BLaER1 treated with 17β-estradiol and CSF1 and Interleukin-3, amounts not matched to agents 10 nM and 100 nM (cell line): ENCODE results near the gene MEDAG.

Experiments used
- H3K27ac ChIP-seq, 11 experiments: shearing (Covaris generic); formaldehyde crosslinking; 2 replicates each; pipeline ENCODE4 v1.8.1; 2022
- H3K27me3 ChIP-seq, 11 experiments: shearing (Covaris generic); formaldehyde crosslinking; 2 replicates each; pipeline ENCODE4 v1.8.1; 2022
- H3K36me3 ChIP-seq, 11 experiments: shearing (Covaris generic); formaldehyde crosslinking; 2 replicates each; pipeline ENCODE4 v1.8.1; 2022
- H3K4me1 ChIP-seq, 10 experiments: shearing (Covaris generic); formaldehyde crosslinking; 2 replicates each; pipeline ENCODE4 v1.8.1; 2022
- H3K4me2 ChIP-seq, 11 experiments: shearing (Covaris generic); formaldehyde crosslinking; 2 replicates each; pipeline ENCODE4 v1.8.1; 2022
- H3K4me3 ChIP-seq, 10 experiments: shearing (Covaris generic); formaldehyde crosslinking; 2 replicates each; pipeline ENCODE4 v1.8.1; 2022
- H3K9ac ChIP-seq, 11 experiments: shearing (Covaris generic); formaldehyde crosslinking; 2 replicates each; pipeline ENCODE4 v1.8.1; 2022
- H3K9me3 ChIP-seq, 11 experiments: shearing (Covaris generic); formaldehyde crosslinking; replicated peaks in 1 of 11; 2 replicates each; pipeline ENCODE4 v1.8.1; 2022
- H4K20me1 ChIP-seq, 11 experiments: shearing (Covaris generic); formaldehyde crosslinking; 2 replicates each; pipeline ENCODE4 v1.8.1; 2022
- Cebpa-rat ChIP-seq, 11 experiments: shearing (Covaris generic); IDR thresholded peaks; 2 replicates each; pipeline ENCODE4 v1.8.1; 2022

Gene MEDAG

GRCh38 chr13:30905932-30906383, at the start of gene MEDAG:
MEDAG (plus strand) TSS chr13:30906271; CDS start chr13:30906516, 245 bp downstream.
- H3K4me2 ChIP-seq = peak within 1 kb of the TSS in 3 of 11 experiments; percentile 31 to 60 (median 32); a peak in 2 of 22 replicates
- no peak within 1 kb of the TSS for H3K9ac ChIP-seq
- H3K36me3 ChIP-seq = no peaks in the 10 kb centered on the region; a peak in 1 of 22 replicates
- no peak within 1 kb of the TSS for H3K4me3 ChIP-seq
- H3K27me3 ChIP-seq = no peaks in the 10 kb centered on the region
- H3K4me1 ChIP-seq = peaks cover 8 to 24% (median 20%) of the 10 kb centered on the region in 10 experiments
- H3K9me3 ChIP-seq = peaks cover 12 to 27% (median 16%) of the 10 kb centered on the region in 11 experiments
- H4K20me1 ChIP-seq = no peaks in the 10 kb centered on the region
- TF ChIP-seq Cebpa-rat (IDR thresholded peaks at IDR 0.05) = no peak
- no peak within 1 kb of the TSS for H3K27ac ChIP-seq

GRCh38 chr13:30857018-30857417, 49.1 kb upstream of the MEDAG start:
- no peak for TF ChIP-seq Cebpa-rat (IDR thresholded peaks at IDR 0.05)
- Histone ChIP-seq H3K9me3 (peaks cover 0 to 9% (median 0%) of the 10 kb centered on the region in 11 experiments; a peak in 7 of 22 replicates), H3K27me3 (peaks cover 0 to 10% (median 0%) of the 10 kb centered on the region in 11 experiments; a peak in 1 of 22 replicates), H3K36me3 (no peaks in the 10 kb centered on the region; a peak in 1 of 22 replicates), H3K4me2 (no peak overlapping the region), H3K4me3 (no peak overlapping the region), H3K4me1 (no peaks in the 10 kb centered on the region), H3K27ac (no peak overlapping the region), H3K9ac (no peak overlapping the region), H4K20me1 (no peaks in the 10 kb centered on the region)

DNA sequence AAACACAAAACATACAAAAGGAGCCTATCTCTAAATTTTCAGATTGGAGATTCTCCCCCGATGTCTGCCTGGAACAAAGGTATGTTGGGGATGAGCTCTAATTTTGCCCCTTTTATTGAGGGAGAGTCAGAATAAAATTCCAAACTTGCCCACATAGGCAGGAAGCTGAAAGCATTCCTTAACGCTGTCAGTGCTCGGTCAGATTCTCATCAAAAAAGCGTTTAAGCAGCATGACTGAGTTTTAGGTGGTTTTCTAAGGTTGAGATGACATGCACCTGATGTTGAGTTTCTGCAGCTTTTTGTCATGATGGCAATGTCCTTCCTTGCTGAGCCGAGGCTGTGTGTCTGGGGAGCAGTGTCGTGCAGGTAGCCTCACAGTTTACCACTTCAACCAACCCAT, 48.4 kb upstream of the MEDAG start:
- no peak overlapping the region for H3K4me3 ChIP-seq
- H3K27me3 ChIP-seq = peaks cover 0 to 10% (median 0%) of the 10 kb centered on the region in 11 experiments; a peak in 1 of 22 replicates
- no peaks in the 10 kb centered on the region for H4K20me1 ChIP-seq
- no peak overlapping the region for H3K27ac ChIP-seq
- TF ChIP-seq Cebpa-rat (IDR thresholded peaks at IDR 0.05) = no peak
- H3K9me3 ChIP-seq = peaks cover 0 to 9% (median 0%) of the 10 kb centered on the region in 11 experiments; a peak in 7 of 22 replicates
- H3K4me2 ChIP-seq = no peak overlapping the region
- H3K36me3 ChIP-seq = no peaks in the 10 kb centered on the region; a peak in 1 of 22 replicates
- H3K9ac ChIP-seq = no peak overlapping the region
- no peaks in the 10 kb centered on the region for H3K4me1 ChIP-seq

GRCh38 chr13:30859326-30859725, 46.7 kb upstream of the MEDAG start:
- H3K4me2 ChIP-seq = no peak overlapping the region

DNA sequence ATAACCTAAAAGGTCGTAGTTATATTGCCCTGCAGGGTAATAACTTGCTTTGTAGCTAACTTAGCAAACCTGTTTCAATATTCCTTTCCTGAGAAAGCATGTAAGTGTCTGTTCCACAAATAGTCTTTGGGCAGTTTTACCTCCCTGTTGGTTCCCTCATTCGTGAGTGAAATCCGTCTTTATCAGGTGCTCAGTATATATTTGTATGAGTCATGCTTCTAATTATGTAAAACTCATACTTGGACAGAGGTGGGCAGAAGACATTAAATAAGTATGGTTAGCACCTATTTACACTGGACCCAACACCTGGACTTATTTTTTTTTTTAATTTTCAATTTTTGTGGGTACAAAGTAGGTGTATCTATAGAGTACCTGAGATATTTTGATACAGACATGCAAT, 44.9 kb upstream of the MEDAG start:
- H3K4me1 ChIP-seq = peaks cover 0 to 12% (median 2%) of the 10 kb centered on the region in 10 experiments; a peak in 8 of 20 replicates
- no peak overlapping the region for H3K4me3 ChIP-seq
- H3K27me3 ChIP-seq = peaks cover 0 to 5% (median 0%) of the 10 kb centered on the region in 11 experiments; a peak in 1 of 22 replicates
- H3K4me2 ChIP-seq = no peak overlapping the region
- TF ChIP-seq Cebpa-rat (IDR thresholded peaks at IDR 0.05) = no peak
- no peak overlapping the region for H3K27ac ChIP-seq
- peaks cover 0 to 9% (median 0%) of the 10 kb centered on the region in 11 experiments; a peak in 7 of 22 replicates for H3K9me3 ChIP-seq
- no peaks in the 10 kb centered on the region for H4K20me1 ChIP-seq
- H3K9ac ChIP-seq = no peak overlapping the region
- H3K36me3 ChIP-seq = no peaks in the 10 kb centered on the region; a peak in 1 of 22 replicates

More at GRCh38 chr13:30859326-30859725, 46.7 kb upstream of the MEDAG start:
- H4K20me1 ChIP-seq = no peaks in the 10 kb centered on the region
- no peaks in the 10 kb centered on the region; a peak in 1 of 22 replicates for H3K36me3 ChIP-seq
- peaks cover 0 to 10% (median 0%) of the 10 kb centered on the region in 11 experiments; a peak in 1 of 22 replicates for H3K27me3 ChIP-seq
- H3K4me3 ChIP-seq = no peak overlapping the region
- no peak for TF ChIP-seq Cebpa-rat (IDR thresholded peaks at IDR 0.05)
- H3K9me3 ChIP-seq = peaks cover 0 to 9% (median 0%) of the 10 kb centered on the region in 11 experiments; a peak in 7 of 22 replicates
- no peaks in the 10 kb centered on the region for H3K4me1 ChIP-seq
- H3K9ac ChIP-seq = no peak overlapping the region
- H3K27ac ChIP-seq = no peak overlapping the region

DNA sequence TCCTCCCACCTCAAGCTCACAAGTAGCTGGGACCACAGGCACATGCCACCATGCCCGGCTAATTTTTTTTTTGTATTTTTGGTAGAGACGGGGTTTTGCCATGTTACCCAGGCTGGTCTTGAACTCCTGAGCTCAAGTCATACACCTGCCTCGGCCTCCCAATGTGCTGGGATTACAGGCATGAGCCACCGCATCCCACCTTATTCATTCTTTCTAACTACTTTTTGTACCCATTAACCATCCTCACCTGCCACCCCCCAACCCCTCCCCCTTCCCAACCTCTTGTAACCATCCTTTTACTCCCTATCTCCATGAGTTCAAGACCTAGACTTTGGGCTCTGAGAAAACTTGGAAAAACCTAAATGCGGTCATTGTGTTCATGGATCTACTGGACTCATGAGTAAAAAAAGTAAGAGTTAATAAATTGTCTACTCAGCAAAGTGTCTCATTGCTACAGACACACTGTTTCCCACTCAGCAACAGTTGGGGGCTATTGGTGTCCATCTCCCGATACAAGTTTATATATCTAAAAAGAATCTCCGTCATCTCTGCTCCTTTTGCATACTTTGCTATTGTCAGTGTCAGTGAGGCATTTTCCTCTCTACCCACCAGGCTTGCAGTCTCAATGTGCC, 44.1 kb upstream of the MEDAG start:
- H3K36me3 ChIP-seq = no peaks in the 10 kb centered on the region; a peak in 1 of 22 replicates
- no peak for TF ChIP-seq Cebpa-rat (IDR thresholded peaks at IDR 0.05)
- peaks cover 0 to 9% (median 0%) of the 10 kb centered on the region in 11 experiments; a peak in 7 of 22 replicates for H3K9me3 ChIP-seq
- no peak overlapping the region for H3K4me3 ChIP-seq
- H3K9ac ChIP-seq = no peak overlapping the region
- no peaks in the 10 kb centered on the region for H3K27me3 ChIP-seq
- H3K27ac ChIP-seq = no peak overlapping the region
- no peak overlapping the region for H3K4me2 ChIP-seq
- peaks cover 0 to 13% (median 2%) of the 10 kb centered on the region in 10 experiments; a peak in 8 of 20 replicates for H3K4me1 ChIP-seq
- no peaks in the 10 kb centered on the region for H4K20me1 ChIP-seq

DNA sequence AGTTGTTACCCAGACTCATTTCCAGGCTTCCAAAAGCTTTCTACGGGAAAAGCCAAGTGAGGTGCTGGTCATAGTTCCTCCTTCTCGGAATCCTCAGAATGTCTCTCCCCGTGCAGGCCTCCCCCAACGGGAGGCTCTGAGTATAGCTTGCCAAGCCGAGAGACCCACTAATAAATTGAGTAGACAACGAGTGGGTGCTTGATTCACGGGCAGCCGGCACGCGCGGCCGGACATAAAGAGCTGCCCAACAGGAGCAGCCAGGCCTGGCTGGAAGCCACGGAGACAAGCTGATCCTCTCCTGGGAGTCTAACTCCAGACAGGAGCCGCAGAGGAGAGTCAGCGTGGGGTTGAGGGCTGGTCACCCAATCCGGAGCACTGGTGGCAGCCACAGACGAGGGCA, 43.4 kb upstream of the MEDAG start:
- Histone ChIP-seq H3K27me3 (no peaks in the 10 kb centered on the region), H3K9ac (no peak overlapping the region), H4K20me1 (no peaks in the 10 kb centered on the region), H3K4me2 (no peak overlapping the region), H3K4me3 (no peak overlapping the region), H3K9me3 (peaks cover 0 to 9% (median 0%) of the 10 kb centered on the region in 11 experiments; a peak in 7 of 22 replicates), H3K36me3 (no peaks in the 10 kb centered on the region; a peak in 1 of 22 replicates), H3K27ac (no peak overlapping the region), H3K4me1 (peaks cover 0 to 13% (median 2%) of the 10 kb centered on the region in 10 experiments; a peak in 8 of 20 replicates)
- TF ChIP-seq Cebpa-rat (IDR thresholded peaks at IDR 0.05) = no peak

GRCh38 chr13:30863231-30863630, 42.8 kb upstream of the MEDAG start:
- Histone ChIP-seq H3K36me3 (no peaks in the 10 kb centered on the region; a peak in 1 of 22 replicates), H3K9ac (no peak overlapping the region), H3K4me1 (peaks cover 0 to 13% (median 2%) of the 10 kb centered on the region in 10 experiments; a peak in 8 of 20 replicates), H4K20me1 (no peaks in the 10 kb centered on the region), H3K4me3 (no peak overlapping the region), H3K4me2 (no peak overlapping the region), H3K9me3 (peaks cover 0 to 8% (median 0%) of the 10 kb centered on the region in 11 experiments; a peak in 7 of 22 replicates), H3K27me3 (no peaks in the 10 kb centered on the region), H3K27ac (no peak overlapping the region)
- no peak for TF ChIP-seq Cebpa-rat (IDR thresholded peaks at IDR 0.05)

DNA sequence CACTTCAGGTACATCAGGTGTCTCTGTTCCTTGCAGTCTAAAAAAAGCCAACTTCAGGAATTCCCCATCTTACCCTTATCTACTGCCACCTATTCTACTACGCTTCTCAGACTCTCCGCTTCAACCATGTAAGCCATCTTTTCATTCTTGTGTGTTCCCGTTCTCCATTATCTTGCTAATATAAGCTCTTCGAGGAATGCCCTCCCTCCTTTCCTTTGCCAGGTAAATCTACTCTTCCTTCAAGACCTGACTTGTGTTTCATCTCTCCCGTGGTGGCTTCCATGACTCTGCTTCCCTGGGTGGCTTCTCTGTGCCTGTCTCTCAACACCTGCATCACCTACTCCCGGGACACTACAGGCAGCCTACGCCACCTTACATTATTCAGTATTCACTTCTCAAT, 42.3 kb upstream of the MEDAG start:
- no peaks in the 10 kb centered on the region for H3K36me3 ChIP-seq
- no peak overlapping the region for H3K4me2 ChIP-seq
- H3K27me3 ChIP-seq = no peaks in the 10 kb centered on the region
- no peaks in the 10 kb centered on the region for H4K20me1 ChIP-seq
- peaks cover 0 to 3% (median 0%) of the 10 kb centered on the region in 11 experiments; a peak in 5 of 22 replicates for H3K9me3 ChIP-seq
- no peak overlapping the region for H3K9ac ChIP-seq
- peaks cover 0 to 13% (median 2%) of the 10 kb centered on the region in 10 experiments; a peak in 8 of 20 replicates for H3K4me1 ChIP-seq
- H3K27ac ChIP-seq = no peak overlapping the region
- no peak overlapping the region for H3K4me3 ChIP-seq
- TF ChIP-seq Cebpa-rat (IDR thresholded peaks at IDR 0.05) = no peak
